Tibial nerve (tissue), 4 donors: ENCODE measurements around the gene CSF1R.

Experiments used
- EP300 ChIP-seq, 2 donors: sonication (generic); formaldehyde crosslinking; IDR thresholded peaks; one replicate each; pipeline ENCODE4 v1.6.1; 2017; ENCODE audit warnings: antibody characterized with exemption in 2 of 2, mild to moderate bottlenecking in 1 of 2
- POLR2A ChIP-seq, 2 donors: fragments of 450-650 bp; IDR thresholded peaks; one replicate each; pipeline ENCODE4 v1.6.1; 2017; ENCODE audit warnings: antibody characterized with exemption in 2 of 2, mild to moderate bottlenecking in 2 of 2, moderate library complexity in 2 of 2
- TF ChIP-seq, protein P1 (sequence below), 5 experiments: fragments of 200-600 bp in 3 of 5; fragments of 450-650 bp in 2 of 5; sonication (generic) in 3 of 5; IDR thresholded peaks; one replicate each; pipeline ENCODE4 v1.5.1; 2016 to 2019; ENCODE audit warnings: antibody characterized with exemption in 5 of 5, mild to moderate bottlenecking in 3 of 5, moderate library complexity in 2 of 5

DNA sequence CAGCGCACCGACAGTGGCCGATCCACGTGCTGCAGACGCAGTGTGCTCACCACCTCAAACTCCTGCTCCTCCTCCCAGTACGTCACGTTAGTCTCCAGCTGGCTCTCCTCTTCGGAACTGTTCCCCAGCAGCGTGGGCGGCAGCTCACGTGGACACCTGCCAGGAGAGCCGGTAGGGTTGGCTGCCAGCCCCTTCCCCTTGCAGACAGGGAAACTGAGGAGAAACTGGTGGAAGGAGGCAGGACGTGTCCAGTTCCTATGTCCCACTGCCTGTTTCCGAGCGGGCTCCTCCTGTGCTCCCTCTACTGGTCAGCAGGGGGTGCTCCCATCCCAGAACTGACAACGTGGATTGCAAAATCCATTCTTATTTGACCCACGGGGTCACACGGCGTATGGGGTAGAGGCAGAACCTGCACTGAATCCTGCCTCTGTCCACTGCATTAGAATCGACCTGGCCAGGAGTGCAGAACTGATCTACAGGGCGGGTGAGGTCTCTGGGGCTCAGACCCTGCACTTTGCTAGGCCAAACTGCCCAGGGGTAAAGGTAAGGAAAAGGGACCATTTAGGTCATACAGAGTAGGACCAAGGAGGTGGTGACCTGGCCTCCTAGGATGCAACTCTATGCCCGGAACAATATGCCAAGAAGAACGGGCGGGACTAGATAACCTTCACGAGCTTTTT is 43.6 kb upstream of the CSF1R start:
- TF ChIP-seq, protein P1, sequence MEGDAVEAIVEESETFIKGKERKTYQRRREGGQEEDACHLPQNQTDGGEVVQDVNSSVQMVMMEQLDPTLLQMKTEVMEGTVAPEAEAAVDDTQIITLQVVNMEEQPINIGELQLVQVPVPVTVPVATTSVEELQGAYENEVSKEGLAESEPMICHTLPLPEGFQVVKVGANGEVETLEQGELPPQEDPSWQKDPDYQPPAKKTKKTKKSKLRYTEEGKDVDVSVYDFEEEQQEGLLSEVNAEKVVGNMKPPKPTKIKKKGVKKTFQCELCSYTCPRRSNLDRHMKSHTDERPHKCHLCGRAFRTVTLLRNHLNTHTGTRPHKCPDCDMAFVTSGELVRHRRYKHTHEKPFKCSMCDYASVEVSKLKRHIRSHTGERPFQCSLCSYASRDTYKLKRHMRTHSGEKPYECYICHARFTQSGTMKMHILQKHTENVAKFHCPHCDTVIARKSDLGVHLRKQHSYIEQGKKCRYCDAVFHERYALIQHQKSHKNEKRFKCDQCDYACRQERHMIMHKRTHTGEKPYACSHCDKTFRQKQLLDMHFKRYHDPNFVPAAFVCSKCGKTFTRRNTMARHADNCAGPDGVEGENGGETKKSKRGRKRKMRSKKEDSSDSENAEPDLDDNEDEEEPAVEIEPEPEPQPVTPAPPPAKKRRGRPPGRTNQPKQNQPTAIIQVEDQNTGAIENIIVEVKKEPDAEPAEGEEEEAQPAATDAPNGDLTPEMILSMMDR (IDR thresholded peaks at IDR 0.05) = peak; percentile 90 to 98 (median 96)
- TF ChIP-seq POLR2A (IDR thresholded peaks at IDR 0.05) (no peak), EP300 (IDR thresholded peaks at IDR 0.05) (peak in 1 of 2 donors; percentile 66)
